OCI-LY3 (cell line): Measurements from ENCODE around the gene KIF6.

Experiments
- CTCF ChIP-seq: fragments of 200-600, 300-600 bp; sonication (generic); IDR thresholded peaks from 2 replicates; pipeline ENCODE4 v1.5.1; 2014; ENCODE audit warnings: antibody characterized with exemption, low read length, low read depth
- EZH2phosphoT487 ChIP-seq: fragments of 200-600 bp; shearing (Covaris generic); IDR thresholded peaks from 2 replicates; pipeline ENCODE4 v1.6.1; 2018; ENCODE audit warnings: antibody characterized with exemption, mixed run types, low read depth

GRCh38 chr6:39666706-39667489, 58.3 kb downstream of the KIF6 start:
- no peak for TF ChIP-seq CTCF
- no peak for TF ChIP-seq EZH2phosphoT487
